Ovary (tissue), 3 donors: ENCODE results near the gene MSL1.

Experiments
- CTCF ChIP-seq, 3 donors: fragments of 450-650 bp in 2 of 3; fragments of 200-600 bp in 1 of 3; IDR thresholded peaks; one replicate each; pipeline versions ENCODE4 v1.5.1 to v1.8.0; 2016 to 2022; ENCODE audit warnings: antibody characterized with exemption in 3 of 3, mild to moderate bottlenecking in 1 of 3
- EP300 ChIP-seq: sonication (generic); formaldehyde crosslinking; IDR thresholded peaks from one replicate; pipeline ENCODE4 v1.6.1; 2017; ENCODE audit warnings: antibody characterized with exemption
- donor health status: DM: no; HTN: no; CAD: no.

- TF ChIP-seq CTCF (IDR thresholded peaks at IDR 0.05) (no peak), EP300 (no peak)
Observed at GRCh38 chr17:40173778-40174135, 52.0 kb downstream of the MSL1 start.
